ENCODE measurements around the gene TRPM3.

TRPM3 gene

GRCh38 chr9:70609542-70610286 is 511.7 kb downstream of the TRPM3 start:
- peak; percentile 89 for DNase-seq (ENCODE audit: low read depth)

- no peak for DNase-seq (ENCODE audit: low read depth)
Measured at GRCh38 chr9:70609011-70609410, 512.4 kb downstream of the TRPM3 start.

GRCh38 chr9:70607926-70608325 is 513.5 kb downstream of the TRPM3 start:
- DNase-seq (ENCODE audit: low read depth): no peak

- DNase-seq (ENCODE audit: low read depth): no peak
Measured at GRCh38 chr9:70607329-70607728, 514.1 kb downstream of the TRPM3 start.

- DNase-seq (ENCODE audit: low read depth): no peak
Measured at GRCh38 chr9:70603020-70603411, 518.4 kb downstream of the TRPM3 start.

GRCh38 chr9:70602321-70603019 is 519.0 kb downstream of the TRPM3 start:
- DNase-seq (ENCODE audit: low read depth): peak; percentile 52

GRCh38 chr9:70601000-70601951 is 520.1 kb downstream of the TRPM3 start:
- DNase-seq (ENCODE audit: low read depth): peak; percentile 96

GRCh38 chr9:70600506-70600905 is 520.9 kb downstream of the TRPM3 start:
- peak; percentile 36 for DNase-seq (ENCODE audit: low read depth)

- no peak for DNase-seq (ENCODE audit: low read depth)
Measured at GRCh38 chr9:70597886-70598285, 523.5 kb downstream of the TRPM3 start.

GRCh38 chr9:70595211-70595610 is 526.2 kb downstream of the TRPM3 start:
- no peak for DNase-seq (ENCODE audit: low read depth)

- no peak for DNase-seq (ENCODE audit: low read depth)
Measured at GRCh38 chr9:70594386-70594944, 527.0 kb downstream of the TRPM3 start.

GRCh38 chr9:70593241-70593640 is 528.2 kb downstream of the TRPM3 start:
- DNase-seq (ENCODE audit: low read depth): no peak

GRCh38 chr9:70590315-70590677 is 531.1 kb downstream of the TRPM3 start:
- DNase-seq (ENCODE audit: low read depth): peak; percentile 73

GRCh38 chr9:70589571-70590314 is 531.7 kb downstream of the TRPM3 start:
- peak; percentile 83 for DNase-seq (ENCODE audit: low read depth)

- DNase-seq (ENCODE audit: low read depth): no peak
Measured at GRCh38 chr9:70588999-70589398, 532.4 kb downstream of the TRPM3 start.

GRCh38 chr9:70588381-70588780 is 533.0 kb downstream of the TRPM3 start:
- DNase-seq (ENCODE audit: low read depth): no peak

GRCh38 chr9:70587201-70587600 is 534.2 kb downstream of the TRPM3 start:
- peak; percentile 61 for DNase-seq (ENCODE audit: low read depth)

GRCh38 chr9:70586476-70586875 is 534.9 kb downstream of the TRPM3 start:
- no peak for DNase-seq (ENCODE audit: low read depth)

GRCh38 chr9:70581955-70582350 is 539.5 kb downstream of the TRPM3 start:
- no peak for DNase-seq (ENCODE audit: low read depth)

- no peak for DNase-seq (ENCODE audit: low read depth)
Measured at GRCh38 chr9:70581214-70581954, 540.0 kb downstream of the TRPM3 start.

All from GM04503 (cell line).